ENCODE measurements around the gene UGT1A9.

DNA sequence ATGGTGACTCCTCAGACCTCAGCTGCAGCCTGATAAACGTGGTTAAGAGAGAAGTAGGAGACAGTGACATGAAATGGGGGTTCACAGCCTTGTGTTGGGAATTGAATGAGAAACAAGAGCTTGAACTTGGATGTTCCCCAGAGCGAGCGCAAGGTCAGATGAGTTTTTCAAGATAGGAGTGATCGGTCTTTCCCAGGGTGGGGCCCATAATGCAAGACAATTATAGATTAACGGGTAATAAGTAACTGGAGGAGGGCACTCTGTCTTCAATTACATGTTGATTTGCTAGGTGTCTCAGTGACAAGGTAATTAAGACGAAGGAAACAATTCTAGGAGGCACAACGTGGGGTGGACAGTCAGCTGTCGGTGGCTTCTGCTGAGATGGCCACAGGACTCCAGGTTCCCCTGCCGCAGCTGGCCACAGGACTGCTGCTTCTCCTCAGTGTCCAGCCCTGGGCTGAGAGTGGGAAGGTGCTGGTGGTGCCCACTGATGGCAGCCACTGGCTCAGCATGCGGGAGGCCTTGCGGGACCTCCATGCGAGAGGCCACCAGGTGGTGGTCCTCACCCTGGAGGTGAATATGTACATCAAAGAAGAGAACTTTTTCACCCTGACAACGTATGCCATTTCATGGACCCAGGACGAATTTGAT lies 41.0 kb downstream of the UGT1A9 start, which contains the start of gene UGT1A5:
- TF ChIP-seq, protein P1, sequence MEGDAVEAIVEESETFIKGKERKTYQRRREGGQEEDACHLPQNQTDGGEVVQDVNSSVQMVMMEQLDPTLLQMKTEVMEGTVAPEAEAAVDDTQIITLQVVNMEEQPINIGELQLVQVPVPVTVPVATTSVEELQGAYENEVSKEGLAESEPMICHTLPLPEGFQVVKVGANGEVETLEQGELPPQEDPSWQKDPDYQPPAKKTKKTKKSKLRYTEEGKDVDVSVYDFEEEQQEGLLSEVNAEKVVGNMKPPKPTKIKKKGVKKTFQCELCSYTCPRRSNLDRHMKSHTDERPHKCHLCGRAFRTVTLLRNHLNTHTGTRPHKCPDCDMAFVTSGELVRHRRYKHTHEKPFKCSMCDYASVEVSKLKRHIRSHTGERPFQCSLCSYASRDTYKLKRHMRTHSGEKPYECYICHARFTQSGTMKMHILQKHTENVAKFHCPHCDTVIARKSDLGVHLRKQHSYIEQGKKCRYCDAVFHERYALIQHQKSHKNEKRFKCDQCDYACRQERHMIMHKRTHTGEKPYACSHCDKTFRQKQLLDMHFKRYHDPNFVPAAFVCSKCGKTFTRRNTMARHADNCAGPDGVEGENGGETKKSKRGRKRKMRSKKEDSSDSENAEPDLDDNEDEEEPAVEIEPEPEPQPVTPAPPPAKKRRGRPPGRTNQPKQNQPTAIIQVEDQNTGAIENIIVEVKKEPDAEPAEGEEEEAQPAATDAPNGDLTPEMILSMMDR (IDR thresholded peaks at IDR 0.05) = no peak
- TF ChIP-seq POLR2AphosphoS5 (IDR thresholded peaks at IDR 0.05; ENCODE audit: low read depth, low read length) = no peak
- TF ChIP-seq, protein P2, sequence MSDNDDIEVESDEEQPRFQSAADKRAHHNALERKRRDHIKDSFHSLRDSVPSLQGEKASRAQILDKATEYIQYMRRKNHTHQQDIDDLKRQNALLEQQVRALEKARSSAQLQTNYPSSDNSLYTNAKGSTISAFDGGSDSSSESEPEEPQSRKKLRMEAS (IDR thresholded peaks at IDR 0.05; ENCODE audit: low read depth) = no peak
- no peak for TF ChIP-seq ELF1 (IDR thresholded peaks at IDR 0.05)
- no peak for TF ChIP-seq JUND (IDR thresholded peaks at IDR 0.05)
- no peak for TF ChIP-seq MEF2A (IDR thresholded peaks at IDR 0.05; ENCODE audit: borderline replicate concordance, low read depth)
- no peak for TF ChIP-seq RFX5 (IDR thresholded peaks at IDR 0.05; ENCODE audit: low read length)
- TF ChIP-seq GATA2 (CRISPR knock-in tag; IDR thresholded peaks at IDR 0.05) = no peak
- TF ChIP-seq RCOR1 (IDR thresholded peaks at IDR 0.05; ENCODE audit: low read length) = no peak
- TF ChIP-seq EZH2phosphoT487 (IDR thresholded peaks at IDR 0.05; ENCODE audit: borderline replicate concordance, low read depth) = no peak
- no peak for TF ChIP-seq RAD21 (IDR thresholded peaks at IDR 0.05; ENCODE audit: low read length)
- no peak for TF ChIP-seq GABPA (IDR thresholded peaks at IDR 0.05; ENCODE audit: low read depth)
- TF ChIP-seq FOXJ3 (CRISPR knock-in tag; IDR thresholded peaks at IDR 0.05) = no peak
- no peak for TF ChIP-seq SMC3 (IDR thresholded peaks at IDR 0.05; ENCODE audit: low read depth, low read length)
